Mucosa of descending colon (tissue), 3 donors: ENCODE data around the gene LRRC28. TPM values are rescaled to one million over a fixed set of nuclear protein-coding genes. Genes with fewer than 3 reads are reported as not detected.

Experiments used
- ATAC-seq: fragments of 200-7000 bp; cut with Tn5 transposase; one replicate; pipeline ENCODE4 v1.9.1; 2020; ENCODE audit warnings: mild to moderate bottlenecking, moderate library complexity
- DNase-seq, 3 donors: peaks; one replicate each; pipeline ENCODE4 v3.0.0-alpha.2; 2020
- H3K36me3 ChIP-seq: fragments of 200-600 bp; one replicate; pipeline ENCODE4 v1.8.0; 2021; ENCODE audit warnings: low read depth, mild to moderate bottlenecking
- H3K4me1 ChIP-seq: fragments of 200-600 bp; one replicate; pipeline ENCODE4 v1.8.0; 2021; ENCODE audit warnings: low read depth, mild to moderate bottlenecking
- H3K4me3 ChIP-seq: fragments of 200-600 bp; one replicate; pipeline ENCODE4 v1.8.0; 2021; ENCODE audit warnings: mild to moderate bottlenecking
- H3K9me3 ChIP-seq: fragments of 200-600 bp; one replicate; pipeline ENCODE4 v1.8.0; 2021; ENCODE audit warnings: mild to moderate bottlenecking
- CTCF ChIP-seq: fragments of 200-600 bp; IDR thresholded peaks from one replicate; pipeline ENCODE4 v1.8.0; 2022; ENCODE audit warnings: antibody characterized with exemption, mild to moderate bottlenecking
- intact Hi-C, 2 donors: fragments of 100-400 bp; cut with DNase I in 1 of 2; cut with micrococcal nuclease in 1 of 2; formaldehyde crosslinking; loops; one replicate each; pipeline versions ENCODE4 v1.11.0 to v1.11.1; 2022; cut with DNase I, micrococcal nuclease
- total RNA-seq, 3 donors: library from RNA; stranded (reverse); fragmentation: NEBNext Ultra II Directional in 2 of 3; extraction: Animal tissue kit (Norgen Biotek cat#: 25700) in 2 of 3; gene quantifications; one replicate each; pipeline versions ENCODE4 v1.2.1 to v1.2.4, GENCODE V29; 2021 to 2023
- donor health status: DM: no; HTN: no; CAD: no; lungs with moderate emphysema.
- donor health status: DM: no; HTN: no; CAD: no.
- donor health status: DM: no; HTN: yes; CAD: no.

LRRC28 gene
- total RNA-seq, 3 donors from 2014 or later: 26.0 to 41.6 (median 27.7) TPM

- Histone ChIP-seq H3K4me1 (no peaks in the 10 kb centered on the region), H3K36me3 (no peaks in the 10 kb centered on the region), H3K9me3 (peaks cover 14% of the 10 kb centered on the region), H3K4me3 (no peak overlapping the region)
- DNase-seq (no peak), ATAC-seq (no peak)
- intact Hi-C loops: no loop called here
- TF ChIP-seq CTCF: no peak
These were observed 61.5 kb downstream of the LRRC28 start for GRCh38 chr15:99312794-99313193.

- no peak for DNase-seq
- no peak for ATAC-seq
- TF ChIP-seq CTCF: no peak
- intact Hi-C loops: no loop called here
- Histone ChIP-seq H3K9me3 (peaks cover 14% of the 10 kb centered on the region), H3K4me1 (no peaks in the 10 kb centered on the region), H3K4me3 (no peak overlapping the region), H3K36me3 (no peaks in the 10 kb centered on the region)
These were observed 64.4 kb downstream of the LRRC28 start for GRCh38 chr15:99315636-99316035.

- intact Hi-C loops: no loop called here
- ATAC-seq (no peak), DNase-seq (no peak)
- no peaks in the 10 kb centered on the region for H3K36me3 ChIP-seq
- H3K9me3 ChIP-seq: no peaks in the 10 kb centered on the region
- no peak for TF ChIP-seq CTCF
- H3K4me3 ChIP-seq: no peak overlapping the region
- no peaks in the 10 kb centered on the region for H3K4me1 ChIP-seq
These were observed 69.3 kb downstream of the LRRC28 start for GRCh38 chr15:99320374-99321215.

- intact Hi-C loops: no loop called here
- ATAC-seq (no peak), DNase-seq (no peak)
- no peaks in the 10 kb centered on the region for H3K9me3 ChIP-seq
- no peaks in the 10 kb centered on the region for H3K4me1 ChIP-seq
- no peaks in the 10 kb centered on the region for H3K36me3 ChIP-seq
- no peak overlapping the region for H3K4me3 ChIP-seq
- no peak for TF ChIP-seq CTCF
These were observed 70.2 kb downstream of the LRRC28 start for GRCh38 chr15:99321468-99321867.

GRCh38 chr15:99322643-99323405, 71.5 kb downstream of the LRRC28 start:
- ATAC-seq: no peak
- no peak for DNase-seq
- no peaks in the 10 kb centered on the region for H3K9me3 ChIP-seq
- H3K4me1 ChIP-seq: no peaks in the 10 kb centered on the region
- TF ChIP-seq CTCF: no peak
- intact Hi-C loops: no loop called here
- H3K4me3 ChIP-seq: no peak overlapping the region
- no peaks in the 10 kb centered on the region for H3K36me3 ChIP-seq
